Trophoblast cell (in vitro differentiated cells and primary cell): ENCODE measurements around the gene CREBRF.
"Not testable (repeated sequence)": the region's sequence is repeated elsewhere in the genome, so short reads cannot be mapped to it uniquely, and the experiment has no call there.

ENCODE experiments used
- DNase-seq, 2 donors: peaks; one replicate each; pipeline ENCODE4 v3.0.0-alpha.2; 2016
- H2AFZ ChIP-seq: 2 replicates; pipeline ENCODE4 v1.6.1; 2013; ENCODE audit warnings: low read length, moderate library complexity, mild to moderate bottlenecking; ENCODE audit not compliant: insufficient read depth, poor library complexity
- H2AK5ac ChIP-seq: 2 replicates; pipeline ENCODE4 v1.6.1; 2013; ENCODE audit warnings: mild to moderate bottlenecking, low read length
- H2BK120ac ChIP-seq: 2 replicates; pipeline ENCODE4 v1.6.1; 2013; ENCODE audit warnings: low read length, mild to moderate bottlenecking, moderate library complexity; ENCODE audit not compliant: insufficient read depth, poor library complexity
- H2BK12ac ChIP-seq: 2 replicates; pipeline ENCODE4 v1.6.1; 2013; ENCODE audit warnings: mild to moderate bottlenecking, low read length, moderate library complexity
- H2BK5ac ChIP-seq: 2 replicates; pipeline ENCODE4 v1.6.1; 2013; ENCODE audit warnings: low read length, low read depth, moderate library complexity, mild to moderate bottlenecking; ENCODE audit not compliant: poor library complexity
- H3K14ac ChIP-seq: 2 replicates; pipeline ENCODE4 v1.6.1; 2013; ENCODE audit warnings: mild to moderate bottlenecking, low read length
- H3K18ac ChIP-seq: 2 replicates; pipeline ENCODE4 v1.6.1; 2013; ENCODE audit warnings: mild to moderate bottlenecking, low read length
- H3K23ac ChIP-seq: 2 replicates; pipeline ENCODE4 v1.6.1; 2013; ENCODE audit warnings: low read length
- H3K27ac ChIP-seq: 2 replicates; pipeline ENCODE4 v1.5.1; 2013; ENCODE audit warnings: low read depth, mild to moderate bottlenecking, inconsistent platforms, low read length, moderate library complexity
- H3K27me3 ChIP-seq: 2 replicates; pipeline ENCODE4 v1.6.1; 2013; ENCODE audit warnings: inconsistent platforms, mild to moderate bottlenecking, low read length, moderate library complexity; ENCODE audit not compliant: insufficient read depth
- H3K36me3 ChIP-seq, 2 experiments: 1 replicate in 1 of 2; 2 replicates in 1 of 2; pipeline ENCODE4 v1.6.1; 2013; ENCODE audit warnings: low read length in 2 of 2, mild to moderate bottlenecking in 2 of 2, moderate library complexity in 1 of 2; ENCODE audit not compliant: insufficient read depth in 2 of 2, control insufficient read depth in 1 of 2
- H3K4ac ChIP-seq: 2 replicates; pipeline ENCODE4 v1.6.1; 2013; ENCODE audit warnings: low read depth, mild to moderate bottlenecking, low read length, moderate library complexity
- H3K4me1 ChIP-seq, 2 experiments: 1 replicate in 1 of 2; 2 replicates in 1 of 2; pipeline ENCODE4 v1.6.1; 2013; ENCODE audit warnings: low read length in 2 of 2, mild to moderate bottlenecking in 2 of 2, moderate library complexity in 1 of 2; ENCODE audit not compliant: insufficient read depth in 2 of 2, control insufficient read depth in 1 of 2
- H3K4me2 ChIP-seq: 2 replicates; pipeline ENCODE4 v1.6.1; 2013; ENCODE audit warnings: inconsistent platforms, mild to moderate bottlenecking, low read length, moderate library complexity
- H3K4me3 ChIP-seq: 2 replicates; pipeline ENCODE4 v1.5.1; 2013; ENCODE audit warnings: mild to moderate bottlenecking, low read depth, low read length, inconsistent platforms
- H3K79me1 ChIP-seq: one replicate; pipeline ENCODE4 v1.6.1; 2013; ENCODE audit warnings: low read length
- H3K79me2 ChIP-seq: 2 replicates; pipeline ENCODE4 v1.6.1; 2013; ENCODE audit warnings: low read length, mild to moderate bottlenecking; ENCODE audit not compliant: control insufficient read depth, insufficient read depth, poor library complexity
- H3K9ac ChIP-seq: 2 replicates; pipeline ENCODE4 v1.6.1; 2013; ENCODE audit warnings: mild to moderate bottlenecking, low read length
- H3K9me3 ChIP-seq: 2 replicates; pipeline ENCODE4 v1.6.1; 2013; ENCODE audit warnings: low read depth, mild to moderate bottlenecking, control low read depth, inconsistent platforms, low read length; ENCODE audit not compliant: insufficient read depth
- H4K12ac ChIP-seq: 2 replicates; pipeline ENCODE4 v1.6.1; 2013; ENCODE audit warnings: low read depth, mild to moderate bottlenecking, low read length, moderate library complexity
- H4K8ac ChIP-seq: 2 replicates; pipeline ENCODE4 v1.6.1; 2013; ENCODE audit warnings: low read depth, mild to moderate bottlenecking, low read length, moderate library complexity
- H4K91ac ChIP-seq: one replicate; pipeline ENCODE4 v1.6.1; 2013; ENCODE audit warnings: low read depth, mild to moderate bottlenecking, low read length, moderate library complexity
- WGBS: extraction: QIAGEN DNeasy Blood & Tissue Kit; methylation state at CpG from one replicate; pipeline ENCODE4 v1.1.7; 2013; ENCODE audit warnings: missing lambda C conversion rate; ENCODE audit not compliant: insufficient read length, insufficient coverage; ENCODE audit errors: extremely low coverage; 5-methylcytosine and 5-hydroxymethylcytosine counted together

Gene CREBRF

GRCh38 chr5:173029499-173029921 is 26.6 kb upstream of the CREBRF start:
- WGBS = no CpG with 5 or more reads among the region's 5 CpGs

GRCh38 chr5:173032096-173032495 is 24.1 kb upstream of the CREBRF start:
- H3K14ac ChIP-seq, H3K4ac ChIP-seq, H2BK5ac ChIP-seq, H3K36me3 ChIP-seq, H2AFZ ChIP-seq, H3K9me3 ChIP-seq, H3K4me3 ChIP-seq, H4K8ac ChIP-seq, H4K91ac ChIP-seq, H3K27me3 ChIP-seq, H3K23ac ChIP-seq, H2AK5ac ChIP-seq, DNase-seq, H3K79me1 ChIP-seq, H2BK120ac ChIP-seq, H3K9ac ChIP-seq, H2BK12ac ChIP-seq, H4K12ac ChIP-seq, H3K18ac ChIP-seq, H3K4me2 ChIP-seq, H3K79me2 ChIP-seq, H3K27ac ChIP-seq, H3K4me1 ChIP-seq: not testable (repeated sequence)
- WGBS = no CpG with 5 or more reads among the region's 3 CpGs

More at GRCh38 chr5:173029499-173029921, 26.6 kb upstream of the CREBRF start:
- no peak for DNase-seq
- no peak overlapping the region for H4K91ac ChIP-seq
- H4K8ac ChIP-seq = peak overlapping the region; percentile 51
- H3K14ac ChIP-seq = no peak overlapping the region
- H3K23ac ChIP-seq = no peak overlapping the region
- H3K79me1 ChIP-seq = no peaks in the 10 kb centered on the region
- peak overlapping the region; percentile 59 for H3K4ac ChIP-seq
- no peak overlapping the region for H4K12ac ChIP-seq
- peaks cover 0 to 1% of the 10 kb centered on the region in 2 experiments for H3K36me3 ChIP-seq
- no peak overlapping the region for H2AK5ac ChIP-seq
- no peak overlapping the region for H2BK12ac ChIP-seq
- no peak overlapping the region for H3K27ac ChIP-seq
- H3K27me3 ChIP-seq = no peaks in the 10 kb centered on the region
- H3K18ac ChIP-seq = no peak overlapping the region
- no peak overlapping the region for H3K4me2 ChIP-seq
- H2BK5ac ChIP-seq = no peak overlapping the region
- H2BK120ac ChIP-seq = no peak overlapping the region
- peaks cover 8 to 9% of the 10 kb centered on the region in 2 experiments for H3K4me1 ChIP-seq
- no peak overlapping the region for H2AFZ ChIP-seq
- no peaks in the 10 kb centered on the region for H3K9me3 ChIP-seq
- H3K79me2 ChIP-seq = peaks cover 2% of the 10 kb centered on the region
- H3K9ac ChIP-seq = no peak overlapping the region
- H3K4me3 ChIP-seq = no peak overlapping the region

GRCh38 chr5:173032730-173033129 is 23.4 kb upstream of the CREBRF start:
- no peaks in the 10 kb centered on the region for H3K9me3 ChIP-seq
- no peak overlapping the region for H3K23ac ChIP-seq
- H2BK120ac ChIP-seq = no peak overlapping the region

GRCh38 chr5:173033923-173034322 is 22.2 kb upstream of the CREBRF start:
- no peak overlapping the region for H2BK120ac ChIP-seq
- WGBS = no CpG with 5 or more reads among the region's 6 CpGs
- H3K27me3 ChIP-seq = no peaks in the 10 kb centered on the region
- H3K4me2 ChIP-seq = no peak overlapping the region
- DNase-seq = no peak
- peaks cover 1 to 4% of the 10 kb centered on the region in 2 experiments for H3K36me3 ChIP-seq
- no peak overlapping the region for H4K91ac ChIP-seq
- no peak overlapping the region for H3K14ac ChIP-seq
- no peak overlapping the region for H2BK12ac ChIP-seq
- H3K18ac ChIP-seq = no peak overlapping the region
- H3K4ac ChIP-seq = no peak overlapping the region
- no peak overlapping the region for H2AFZ ChIP-seq
- H2BK5ac ChIP-seq = no peak overlapping the region
- H3K9ac ChIP-seq = no peak overlapping the region
- H3K27ac ChIP-seq = no peak overlapping the region
- peaks cover 2% of the 10 kb centered on the region for H3K79me2 ChIP-seq
- no peak overlapping the region for H3K23ac ChIP-seq
- no peak overlapping the region for H2AK5ac ChIP-seq
- no peak overlapping the region for H4K8ac ChIP-seq
- no peak overlapping the region for H4K12ac ChIP-seq
- no peaks in the 10 kb centered on the region for H3K9me3 ChIP-seq
- H3K79me1 ChIP-seq = no peaks in the 10 kb centered on the region
- H3K4me3 ChIP-seq = no peak overlapping the region
- peaks cover 4 to 6% of the 10 kb centered on the region in 2 experiments for H3K4me1 ChIP-seq

More at GRCh38 chr5:173032730-173033129, 23.4 kb upstream of the CREBRF start:
- Histone ChIP-seq H2AK5ac (no peak overlapping the region), H2BK12ac (no peak overlapping the region), H3K27me3 (no peaks in the 10 kb centered on the region), H3K4ac (no peak overlapping the region), H3K27ac (no peak overlapping the region), H2AFZ (no peak overlapping the region), H3K36me3 (peaks cover 1 to 4% of the 10 kb centered on the region in 2 experiments), H4K12ac (no peak overlapping the region), H3K79me1 (no peaks in the 10 kb centered on the region), H2BK5ac (no peak overlapping the region), H3K4me1 (peaks cover 8 to 9% of the 10 kb centered on the region in 2 experiments), H3K4me2 (no peak overlapping the region), H3K79me2 (peaks cover 2% of the 10 kb centered on the region), H3K4me3 (no peak overlapping the region), H4K8ac (no peak overlapping the region), H3K14ac (no peak overlapping the region), H4K91ac (no peak overlapping the region), H3K9ac (no peak overlapping the region), H3K18ac (no peak overlapping the region)
- DNase-seq = no peak
- whole genome bisulfite sequencing = no CpG with 5 or more reads among the region's 3 CpGs
